A549 (cell line): ENCODE measurements around the gene EPS15. TPM values are rescaled to one million over a fixed set of nuclear protein-coding genes. Genes with fewer than 3 reads are reported as not detected.
"Not testable (repeated sequence)": the region's sequence is repeated elsewhere in the genome, so short reads cannot be mapped to it uniquely, and the experiment has no call there.

Source experiments
- ATAC-seq, 2 experiments: fragments of 200-7000 bp in 1 of 2; fragments of >200 bp in 1 of 2; cut with Nextera tagmentation in 1 of 2; cut with Tn5 transposase in 1 of 2; 3 replicates each; pipeline versions ENCODE4 v1.8.0 to v1.9.1; 2018 to 2020; ENCODE audit warnings: mild to moderate bottlenecking in 1 of 2, moderate library complexity in 1 of 2
- CTCF ChIA-PET: fragments of 300-600 bp; sonication (Branson Sonifier 250); formaldehyde crosslinking; extraction: SDS; loops from one replicate; lab custom pipeline; 2021; ENCODE audit warnings: antibody characterized with exemption, inconsistent platforms; lab: Yijun Ruan, JAX
- POLR2A ChIA-PET: fragments of 350-600 bp; formaldehyde crosslinking; extraction: SDS; loops from one replicate; lab custom pipeline; 2021; ENCODE audit warnings: antibody characterized with exemption, inconsistent platforms; lab: Yijun Ruan, JAX
- DNase-seq, 2 experiments: peaks; one replicate each; pipeline versions ENCODE4 v3.0.0 to v3.0.0-alpha.2; 2011 to 2016; ENCODE audit warnings: low read depth in 1 of 2, low spot score in 1 of 2
- FAIRE-seq: peaks from 2 replicates; lab custom pipeline; 2011; peaks lifted over from hg19 to GRCh38; lab: Jason Lieb, UNC
- H3K27ac ChIP-seq, 2 experiments: fragments of >200 bp; sonication (Bioruptor Twin); formaldehyde crosslinking; 3 replicates each; pipeline ENCODE4 v1.5.1; 2016 to 2017
- H3K4me1 ChIP-seq: fragments of >200 bp; sonication (Bioruptor Twin); formaldehyde crosslinking; 3 replicates; pipeline ENCODE4 v1.6.1; 2016
- H3K4me2 ChIP-seq: fragments of >200 bp; sonication (Bioruptor Twin); formaldehyde crosslinking; 3 replicates; pipeline ENCODE4 v1.6.1; 2016
- H3K4me3 ChIP-seq: fragments of >200 bp; sonication (Bioruptor Twin); formaldehyde crosslinking; 3 replicates; pipeline ENCODE4 v1.5.1; 2016
- H3K9me3 ChIP-seq: fragments of >200 bp; sonication (Bioruptor Twin); formaldehyde crosslinking; 3 replicates; pipeline ENCODE4 v1.6.1; 2016
- BCL3 ChIP-seq: fragments of >200 bp; sonication (Bioruptor Twin); formaldehyde crosslinking; IDR thresholded peaks from 3 replicates; pipeline ENCODE4 v1.6.1; 2016
- BHLHE40 ChIP-seq: IDR thresholded peaks from 2 replicates; pipeline ENCODE4 v1.6.1; 2012; ENCODE audit warnings: low read depth, low read length, inconsistent platforms
- CBX2 ChIP-seq: fragments of 200-600 bp; sonication (generic); IDR thresholded peaks from 2 replicates; pipeline ENCODE4 v1.6.1; 2016; ENCODE audit warnings: low read depth, mild to moderate bottlenecking, borderline replicate concordance
- CEBPB ChIP-seq, 2 experiments: fragments of >200 bp in 1 of 2; sonication (Bioruptor Twin) in 1 of 2; formaldehyde crosslinking in 1 of 2; IDR thresholded peaks; 2 replicates each; pipeline ENCODE4 v1.6.1; 2012 to 2016
- CHD2 ChIP-seq: fragments of 150-350 bp; IDR thresholded peaks from 2 replicates; pipeline ENCODE4 v1.6.1; 2014; ENCODE audit warnings: low read length; ENCODE audit not compliant: partially characterized antibody
- E2F6 ChIP-seq: IDR thresholded peaks from 2 replicates; pipeline ENCODE4 v1.6.1; 2012; ENCODE audit warnings: low read depth, borderline replicate concordance
- EHF ChIP-seq: fragments of 250-450 bp; sonication (Bioruptor Pico); IDR thresholded peaks from 2 replicates; pipeline ENCODE4 v1.5.0; 2020; ENCODE audit warnings: mild to moderate bottlenecking
- EP300 ChIP-seq, 2 experiments: fragments of >200 bp; sonication (Bioruptor Twin); formaldehyde crosslinking; IDR thresholded peaks; 2 replicates in 1 of 2; 3 replicates in 1 of 2; pipeline ENCODE4 v1.6.1; 2016 to 2017
- ESRRA ChIP-seq: fragments of 150-350 bp; IDR thresholded peaks from 2 replicates; pipeline ENCODE4 v1.6.1; 2014; ENCODE audit warnings: mild to moderate bottlenecking, low read length, borderline replicate concordance
- FOSB ChIP-seq: fragments of 250-450 bp; sonication (Bioruptor Pico); IDR thresholded peaks from 2 replicates; pipeline ENCODE4 v1.5.0; 2020; ENCODE audit warnings: mild to moderate bottlenecking, moderate library complexity
- FOXS1 ChIP-seq: fragments of 250-450 bp; sonication (Bioruptor Pico); IDR thresholded peaks from 2 replicates; pipeline ENCODE4 v1.5.0; 2020; ENCODE audit warnings: mild to moderate bottlenecking, moderate library complexity
- GATA3 ChIP-seq: IDR thresholded peaks from 2 replicates; pipeline ENCODE4 v1.6.1; 2012; ENCODE audit warnings: borderline replicate concordance
- HES2 ChIP-seq: fragments of >200 bp; sonication (Bioruptor Twin); formaldehyde crosslinking; IDR thresholded peaks from 2 replicates; pipeline ENCODE4 v1.6.1; 2016
- HEYL ChIP-seq: fragments of 250-450 bp; sonication (Bioruptor Pico); IDR thresholded peaks from 2 replicates; pipeline ENCODE4 v1.8.0; 2021; ENCODE audit warnings: mild to moderate bottlenecking, moderate library complexity
- JUN ChIP-seq, 2 experiments: fragments of >200 bp; sonication (Bioruptor Twin); formaldehyde crosslinking; IDR thresholded peaks; 2 replicates in 1 of 2; 3 replicates in 1 of 2; pipeline ENCODE4 v1.6.1; 2016 to 2017
- MAFK ChIP-seq: fragments of 450-650 bp; IDR thresholded peaks from 2 replicates; pipeline ENCODE4 v1.6.1; 2014; ENCODE audit not compliant: partially characterized antibody
- MAX ChIP-seq: IDR thresholded peaks from 2 replicates; pipeline ENCODE4 v1.6.1; 2012
- MAZ ChIP-seq: fragments of 150-350 bp; IDR thresholded peaks from 2 replicates; pipeline ENCODE4 v1.6.1; 2014; ENCODE audit warnings: antibody characterized with exemption, low read depth, low read length, borderline replicate concordance
- MYC ChIP-seq: IDR thresholded peaks from 2 replicates; pipeline ENCODE4 v1.6.1; 2012; ENCODE audit warnings: mild to moderate bottlenecking, inconsistent platforms, low read length, improper control_type of control experiment, borderline replicate concordance
- NFE2L2 ChIP-seq: fragments of 150-350 bp; conservative IDR thresholded peaks from 2 replicates; pipeline ENCODE4 v1.6.1; 2014; ENCODE audit warnings: low read length
- NR3C1 ChIP-seq: fragments of >200 bp; sonication (Bioruptor Twin); formaldehyde crosslinking; IDR thresholded peaks from 3 replicates; pipeline ENCODE4 v1.6.1; 2017
- RFX5 ChIP-seq: fragments of 450-650 bp; IDR thresholded peaks from 2 replicates; pipeline ENCODE4 v1.7.1; 2014; ENCODE audit warnings: antibody characterized with exemption, mild to moderate bottlenecking, moderate library complexity
- RNF2 ChIP-seq: fragments of 200-600 bp; sonication (generic); IDR thresholded peaks from 2 replicates; pipeline ENCODE4 v1.6.1; 2016; ENCODE audit warnings: low read depth, mild to moderate bottlenecking, antibody characterized with exemption, moderate library complexity, borderline replicate concordance
- SREBF2 ChIP-seq: fragments of 450-650 bp; IDR thresholded peaks from 2 replicates; pipeline ENCODE4 v1.6.1; 2014; ENCODE audit warnings: mild to moderate bottlenecking, moderate library complexity
- TFCP2L1 ChIP-seq: fragments of 250-450 bp; sonication (Bioruptor Pico); IDR thresholded peaks from 2 replicates; pipeline ENCODE4 v1.5.0; 2021; ENCODE audit warnings: mild to moderate bottlenecking
- TP53 ChIP-seq: fragments of 250-450 bp; sonication (Bioruptor Pico); IDR thresholded peaks from 2 replicates; pipeline ENCODE4 v1.5.0; 2021; ENCODE audit warnings: mild to moderate bottlenecking, moderate library complexity
- WGBS: methylation state at CpG from one replicate; pipeline ENCODE4 v1.1.6; 2017; ENCODE audit errors: missing lambda C conversion rate; 5-methylcytosine and 5-hydroxymethylcytosine counted together
- polyA plus RNA-seq, 4 experiments: library from polyadenylated mRNA; depleted of rRNA in 3 of 4; stranded (reverse); fragments of >200 nt; fragmentation: RNase III in 1 of 4; extraction: RNeasy Plus Mini Kit Qiagen cat#74134 plus additional on column Dnase treatment in 1 of 4; gene quantifications; 2 replicates in 3 of 4; 3 replicates in 1 of 4; pipeline ENCODE4 v1.2.3, GENCODE V29; 2011 to 2017

The EPS15 gene
- polyA plus RNA-seq, 2 of the 4 experiments (the other 2 are of a cell fraction), result 10.9 to 35.4 TPM

GRCh38 chr1:51509773-51510172, 9.3 kb downstream of the EPS15 start:
- ATAC-seq (no peak), FAIRE-seq (no peak), DNase-seq (no peak)
- CTCF ChIA-PET, result no interaction called here
- Histone ChIP-seq H3K4me3 (no peak overlapping the region), H3K9me3 (no peaks in the 10 kb centered on the region), H3K4me2 (0 out of 3 replicates have a peak overlapping the region, but pooled peaks have one; percentile 16), H3K27ac (no peak overlapping the region), H3K4me1 (peaks cover 28% of the 10 kb centered on the region; the same call in 2 of the 3 replicates)
- 61% methylated on average over 2 of the region's 2 CpGs for WGBS
- TF ChIP-seq SREBF2, result no peak
- TF ChIP-seq NFE2L2, result no peak
- TF ChIP-seq MAX, result no peak
- TF ChIP-seq CEBPB (IDR thresholded peaks at IDR 0.05), result no peak
- no peak for TF ChIP-seq RFX5
- TF ChIP-seq RNF2, result no peak
- TF ChIP-seq ESRRA, result no peak
- TF ChIP-seq E2F6, result no peak
- no peak for TF ChIP-seq JUN (IDR thresholded peaks at IDR 0.05)
- POLR2A ChIA-PET, result no interaction called here

- Histone ChIP-seq H3K27ac (no peak overlapping the region), H3K4me2 (no peak overlapping the region), H3K4me1 (peaks cover 21% of the 10 kb centered on the region; the same call in 2 of the 3 replicates), H3K9me3 (no peaks in the 10 kb centered on the region), H3K4me3 (no peak overlapping the region)
- 73% methylated on average over 3 of the region's 3 CpGs for WGBS
- ChIA-PET CTCF (interaction anchor here (0.7 to 1.5 kb wide), 2 partner anchors 10 to 29 kb away, joined by 3 read pairs; no protein-coding TSS in a partner anchor), POLR2A (no interaction called here)
- no peak for DNase-seq
- ATAC-seq, result no peak
- TF ChIP-seq CBX2 (no peak), NFE2L2 (no peak)
- no peak for FAIRE-seq
Measured at GRCh38 chr1:51506537-51506936, 12.5 kb downstream of the EPS15 start.

GRCh38 chr1:51504806-51505525, 14.1 kb downstream of the EPS15 start:
- H3K4me1 ChIP-seq, result peaks cover 20% of the 10 kb centered on the region; the same call in 2 of the 3 replicates
- no peak for TF ChIP-seq HES2
- TF ChIP-seq FOXS1 (CRISPR knock-in tag), result no peak
- no peak for TF ChIP-seq GATA3
- TF ChIP-seq ESRRA, result no peak
- TF ChIP-seq BCL3, result no peak
- no peak for TF ChIP-seq NR3C1
- TF ChIP-seq TP53 (CRISPR knock-in tag), result no peak
- TF ChIP-seq BHLHE40, result no peak
- no peak for TF ChIP-seq HEYL (CRISPR knock-in tag)
- no peak for TF ChIP-seq NFE2L2
- TF ChIP-seq MYC, result no peak
- no peak for TF ChIP-seq CHD2
- no peak for TF ChIP-seq EHF (CRISPR knock-in tag)
- TF ChIP-seq MAFK, result no peak
- no peak for TF ChIP-seq MAZ
- TF ChIP-seq FOSB (CRISPR knock-in tag), result no peak
- TF ChIP-seq TFCP2L1 (CRISPR knock-in tag), result no peak
- TF ChIP-seq RNF2, result no peak
- no peak for TF ChIP-seq EP300 (IDR thresholded peaks at IDR 0.05)
- POLR2A ChIA-PET, result no interaction called here
- 93% methylated on average over 11 of the region's 11 CpGs for WGBS
- no peaks in the 10 kb centered on the region for H3K9me3 ChIP-seq
- no peak for FAIRE-seq
- ATAC-seq, result no peak
- DNase-seq, result no peak
- no peak overlapping the region for H3K4me3 ChIP-seq
- no peak overlapping the region; the same call in 2 of the 3 replicates for H3K4me2 ChIP-seq
- CTCF ChIA-PET, result interaction anchor here (0.6 to 1.5 kb wide), 3 partner anchors 11 to 104 kb away, joined by 3 to 5 read pairs (median 4); no protein-coding TSS in a partner anchor
- no peak overlapping the region for H3K27ac ChIP-seq

GRCh38 chr1:51501218-51501630, 17.8 kb downstream of the EPS15 start:
- WGBS, result 95% methylated on average over 8 of the region's 8 CpGs
- DNase-seq, FAIRE-seq, CTCF ChIA-PET, H3K4me1 ChIP-seq, H3K4me3 ChIP-seq, H3K9me3 ChIP-seq, H3K4me2 ChIP-seq, POLR2A ChIA-PET, H3K27ac ChIP-seq, ATAC-seq: not testable (repeated sequence)
